NCI-H1694 (cell line): ENCODE measurements around the gene GLI3.

Experiments
- DNase-seq: peaks from one replicate; lab custom pipeline; 2025; lab: John Stamatoyannopoulos, UW

Gene GLI3

DNA sequence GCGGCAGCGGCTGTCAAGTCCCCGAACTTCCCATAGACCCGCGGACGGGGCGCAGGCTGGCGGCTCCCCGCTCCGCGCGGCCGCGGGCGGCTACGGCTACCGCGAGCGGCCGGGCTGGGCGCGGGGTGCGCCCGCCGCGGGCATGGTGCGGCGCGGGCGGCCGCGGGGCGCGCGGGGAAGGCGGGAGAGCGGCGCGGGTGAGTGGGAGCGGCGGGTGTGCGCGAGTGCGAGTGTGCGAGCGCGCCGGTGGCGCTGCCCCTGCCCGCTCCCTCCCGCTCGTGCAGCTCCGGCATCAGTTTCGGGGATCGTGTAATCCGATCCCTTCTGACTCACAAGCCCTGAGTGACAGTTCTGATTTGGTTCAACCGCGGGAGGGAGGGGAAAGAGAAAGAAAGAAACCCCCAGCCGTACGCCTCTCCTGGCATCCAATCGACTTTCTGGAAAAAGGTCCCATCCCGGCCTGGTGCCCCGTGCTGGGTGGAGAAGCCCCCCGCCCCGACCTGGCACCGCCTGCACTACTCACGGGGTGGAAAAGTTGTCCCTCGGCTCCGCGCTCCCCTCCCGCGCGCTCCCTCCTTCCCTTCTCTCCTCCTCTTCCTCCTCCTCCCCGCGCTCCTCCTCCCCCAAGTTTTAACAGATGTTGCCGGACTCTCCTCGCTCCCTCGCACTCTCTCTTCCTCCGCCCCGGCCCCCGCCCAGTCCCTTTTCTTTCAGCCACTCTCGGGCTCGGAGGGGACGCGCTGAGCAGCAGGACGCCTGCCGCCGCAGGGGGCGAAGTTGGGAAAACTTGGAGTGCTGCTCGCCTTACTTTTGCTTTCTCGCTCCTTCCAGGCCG lies at the start of gene GLI3:
Gene GLI3, minus strand, starts transcription at position 234 of the 835 bp plus-strand sequence. CDS start 13,956 bp downstream, outside the sequence.
- no peak for DNase-seq

DNA sequence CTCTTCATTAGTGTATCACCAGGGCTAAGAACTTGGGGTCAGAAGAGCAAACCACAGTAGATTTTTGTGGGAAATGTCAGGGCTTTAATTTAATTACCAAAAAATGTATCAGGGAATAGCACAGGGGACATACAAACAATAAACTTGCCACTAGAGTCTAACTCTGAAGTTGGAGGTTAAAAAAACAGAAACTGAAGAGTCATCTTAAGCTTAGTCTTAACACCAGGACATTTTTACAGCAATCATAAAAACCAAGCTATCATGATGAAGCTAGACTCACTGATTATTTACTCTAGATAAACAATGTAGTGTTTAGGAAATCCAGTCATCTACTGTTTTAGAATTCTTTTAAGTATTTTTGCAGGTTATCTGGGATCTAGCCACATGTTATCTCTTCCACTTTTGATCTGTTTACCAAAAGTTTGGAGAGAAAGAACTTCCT lies 48.4 kb upstream of the GLI3 start:
- no peak for DNase-seq

DNA sequence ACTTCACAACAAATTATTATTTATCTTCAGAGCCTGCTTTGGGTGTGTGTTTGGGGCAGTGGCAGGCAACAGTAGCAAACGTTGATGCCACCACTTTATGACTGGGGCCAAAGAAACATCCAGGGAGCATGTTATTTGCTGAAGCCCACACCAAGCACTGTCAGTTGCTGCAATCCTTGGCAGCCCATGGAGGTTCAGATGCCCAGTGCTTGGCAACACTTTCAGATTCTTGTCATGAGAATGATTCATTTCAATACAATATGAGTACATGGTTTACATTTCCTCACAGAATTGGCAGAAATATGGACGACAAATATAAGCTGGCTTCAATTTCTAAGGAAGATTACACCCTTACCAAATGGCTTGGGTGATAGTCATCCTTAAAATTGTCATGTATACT lies 46.5 kb upstream of the GLI3 start:
- DNase-seq, result no peak

DNA sequence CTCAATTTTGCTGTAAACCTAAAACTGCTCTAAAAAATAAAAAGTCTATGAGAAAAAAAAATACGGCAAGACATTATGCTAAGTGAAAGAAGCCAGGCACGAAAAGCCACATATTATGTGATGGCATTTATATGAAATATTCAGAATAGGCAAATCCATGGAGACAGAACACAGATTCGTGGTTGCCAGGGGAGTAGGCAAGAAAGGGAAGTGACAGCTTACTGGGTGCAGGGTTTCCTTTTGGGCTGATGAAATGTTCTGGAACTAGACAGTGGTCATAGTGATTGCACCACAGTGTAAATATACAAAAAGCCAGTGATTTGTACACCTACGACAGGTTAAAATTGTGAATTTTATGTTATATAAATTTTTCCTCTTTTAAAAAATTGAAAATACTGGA lies 41.3 kb upstream of the GLI3 start:
- no peak for DNase-seq

DNA sequence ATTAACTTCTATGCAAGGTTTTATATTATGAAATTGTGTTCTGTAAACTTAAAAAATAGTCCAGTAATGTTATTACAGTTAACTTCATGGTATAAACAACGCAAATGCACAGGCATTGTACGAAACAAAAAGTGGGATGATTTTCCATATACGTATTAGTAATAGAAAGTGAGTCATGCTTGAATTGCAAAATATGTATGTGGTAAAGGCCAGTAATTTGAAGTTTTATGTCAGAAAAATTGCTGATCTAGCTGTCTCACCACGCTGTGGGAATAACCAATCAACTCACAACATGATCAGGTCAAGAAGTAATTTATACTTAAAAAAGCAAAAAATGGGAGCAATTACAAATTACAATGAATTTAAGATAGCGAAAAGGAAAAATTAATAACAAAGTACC lies 37.0 kb upstream of the GLI3 start:
- DNase-seq, result no peak

DNA sequence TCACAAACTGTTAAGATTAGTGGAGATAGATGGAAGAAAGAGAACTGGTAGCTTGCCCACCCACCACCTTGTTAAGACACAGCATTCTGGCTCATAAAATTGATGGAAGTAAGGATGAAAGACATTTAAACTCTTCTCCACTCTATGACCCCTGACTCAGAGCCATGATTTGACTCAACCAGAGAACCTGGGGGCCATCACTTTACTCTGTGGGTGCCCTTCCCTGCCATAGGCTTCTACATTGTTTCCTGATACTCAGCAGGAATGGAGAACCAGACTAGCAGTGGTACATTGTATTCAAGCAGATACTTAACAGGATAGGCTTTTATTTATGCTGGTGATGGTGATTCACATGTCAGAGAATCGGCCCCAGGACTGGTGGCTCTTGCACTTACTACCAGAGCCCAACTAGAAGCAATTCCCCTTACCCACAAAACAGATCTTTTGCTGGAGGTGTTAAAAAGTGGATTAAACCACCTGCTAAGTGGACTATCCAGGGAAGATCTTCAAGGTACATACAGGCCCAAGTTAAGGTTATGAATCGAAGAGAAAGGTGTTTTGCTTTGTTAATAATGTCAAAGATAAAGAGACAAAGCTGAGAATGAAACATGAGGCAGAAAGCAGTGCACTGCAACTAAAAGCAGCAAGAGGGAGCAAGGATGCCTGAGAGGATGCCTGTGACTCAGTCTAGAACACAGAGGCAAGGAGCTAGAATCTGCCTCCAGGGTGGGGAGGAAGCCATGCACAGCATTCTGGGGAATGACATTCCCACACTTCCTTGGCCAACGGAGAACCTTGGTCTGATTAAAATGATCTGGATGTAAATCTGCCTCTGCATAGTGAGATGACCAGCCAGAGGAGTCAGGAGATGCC lies 36.0 kb upstream of the GLI3 start:
- no peak for DNase-seq

DNA sequence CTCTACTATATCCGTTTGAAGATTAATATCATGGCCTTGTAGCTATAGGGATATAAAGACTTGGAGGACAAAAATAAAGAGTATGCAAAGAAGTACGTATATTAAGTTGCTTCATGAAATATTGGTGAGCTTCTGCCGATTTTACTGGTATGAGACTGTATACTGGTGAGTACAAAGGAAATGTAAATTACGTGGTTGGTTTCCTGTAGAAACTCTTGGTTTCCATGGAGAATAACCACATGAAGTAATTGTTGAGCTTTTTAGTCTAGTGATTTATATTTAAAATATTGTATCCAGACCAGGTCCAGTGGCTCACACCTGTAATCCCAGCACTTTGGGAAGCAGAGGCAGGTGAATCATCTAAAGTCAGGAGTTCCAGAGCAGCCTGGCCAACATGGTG lies 32.2 kb upstream of the GLI3 start:
- no peak for DNase-seq

DNA sequence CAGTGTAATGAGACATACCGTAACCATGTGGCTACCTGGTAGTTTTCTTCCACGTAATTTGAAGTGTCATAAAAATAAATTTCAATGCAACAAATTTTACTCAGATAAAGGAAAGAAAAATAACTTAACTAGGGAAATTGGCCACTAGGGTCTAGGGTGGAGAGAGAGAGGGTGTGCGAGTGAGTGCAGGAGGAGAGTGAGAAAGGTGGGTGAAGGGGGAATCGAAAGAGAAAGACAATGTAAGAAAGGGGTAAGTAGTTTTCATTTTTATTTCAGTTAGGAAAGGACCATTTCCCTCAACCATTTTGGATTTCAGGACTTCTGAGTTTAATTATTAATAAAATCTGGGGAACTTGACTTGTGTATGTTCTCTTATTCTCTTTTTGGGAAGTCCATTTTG lies 27.7 kb upstream of the GLI3 start:
- DNase-seq, result no peak

DNA sequence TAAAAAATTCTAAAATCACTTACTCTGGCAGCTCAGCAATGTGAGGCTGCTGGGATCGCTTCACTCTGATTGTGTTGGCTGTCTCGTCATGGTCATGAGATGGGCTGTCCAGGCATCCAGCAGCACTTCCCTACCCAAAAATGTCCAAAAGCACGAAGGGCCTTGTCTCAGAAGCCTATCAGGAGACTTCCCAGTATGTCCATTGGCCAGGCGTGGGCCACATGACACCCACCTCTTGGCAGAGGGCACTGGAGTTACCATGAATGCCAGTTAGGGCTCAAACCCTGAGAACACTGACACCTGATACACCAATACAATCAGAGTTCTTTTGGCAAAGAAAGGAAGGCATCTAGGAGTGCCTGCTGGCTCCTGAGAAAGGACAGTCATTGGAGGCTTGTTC lies 27.0 kb upstream of the GLI3 start:
- DNase-seq, result no peak

DNA sequence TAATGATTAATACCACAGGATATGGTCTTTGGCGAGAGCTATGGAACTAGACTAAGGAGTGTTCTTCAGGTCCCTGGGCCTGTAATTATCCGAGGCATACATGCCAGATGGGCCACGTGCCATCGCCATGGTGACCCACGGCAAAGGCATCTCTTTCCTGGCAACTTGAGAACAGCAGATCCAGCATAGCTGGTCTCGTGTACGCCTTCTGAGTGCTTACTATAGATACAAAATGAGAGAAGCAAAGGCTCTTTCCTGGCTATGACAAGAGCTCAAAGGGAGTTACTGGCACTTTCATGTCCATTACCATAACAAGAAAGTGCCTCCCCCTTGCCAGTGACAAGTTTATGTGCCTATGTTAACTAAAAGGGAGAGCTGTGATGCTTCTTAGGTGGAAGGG lies 26.0 kb upstream of the GLI3 start:
- DNase-seq, result no peak

DNA sequence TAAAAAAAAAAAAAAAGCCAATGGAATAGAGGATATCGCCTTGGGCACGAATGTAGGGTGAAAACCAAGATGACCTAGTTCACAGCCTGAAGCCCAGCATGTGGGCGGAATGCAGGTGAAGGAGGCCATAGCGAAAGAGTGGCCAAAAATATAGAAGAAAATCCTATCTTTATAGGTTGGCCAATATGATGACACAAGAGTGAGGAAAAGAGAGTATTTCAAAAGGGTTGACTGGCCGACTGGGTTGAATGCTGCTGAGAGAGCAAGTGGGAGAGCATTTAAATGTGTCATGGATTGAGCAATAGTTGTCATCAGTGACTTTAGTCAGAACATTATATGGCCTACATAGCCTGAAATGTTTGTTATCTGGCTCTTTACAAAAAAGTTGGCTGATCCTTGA lies 17.2 kb upstream of the GLI3 start:
- DNase-seq, result no peak

DNA sequence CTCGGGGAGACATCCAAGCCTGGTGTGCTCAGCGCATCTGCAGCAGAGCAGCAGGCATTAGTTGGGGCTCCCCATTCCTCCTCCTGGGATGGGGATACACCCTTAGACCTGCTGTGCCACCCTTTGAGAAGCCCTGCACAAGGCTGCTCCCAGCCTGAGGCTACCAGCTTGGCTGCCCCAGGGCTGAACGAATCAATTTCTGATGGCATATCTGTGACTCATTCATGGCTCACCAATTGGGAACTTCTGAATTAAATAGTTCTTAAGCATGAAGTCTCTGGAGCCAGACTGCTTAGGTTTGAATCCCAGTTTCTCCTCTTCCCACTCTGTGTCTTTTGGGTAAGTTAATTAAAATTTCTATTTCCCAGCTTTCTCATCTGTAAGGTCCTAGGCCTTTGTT lies 16.3 kb upstream of the GLI3 start:
- DNase-seq, result no peak

DNA sequence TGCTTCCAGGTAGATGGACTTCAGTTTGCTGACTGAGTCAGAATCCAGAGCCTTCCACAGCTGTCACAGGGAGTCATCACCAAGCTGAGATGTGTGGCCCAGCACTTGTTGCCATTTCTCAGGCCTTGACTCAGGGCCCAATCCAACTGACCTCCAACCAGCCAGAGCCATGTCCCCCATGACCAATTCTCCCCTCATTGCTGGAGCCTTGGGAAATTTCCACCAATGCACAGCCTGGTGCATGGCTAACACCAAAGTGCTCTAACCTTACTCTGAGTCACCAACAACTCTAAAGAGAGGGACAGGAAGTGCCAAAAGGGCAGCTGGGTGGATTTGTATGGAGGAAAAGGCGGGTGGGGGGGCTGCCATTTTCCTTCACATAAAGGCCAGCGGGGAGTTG lies 13.4 kb upstream of the GLI3 start:
- no peak for DNase-seq

DNA sequence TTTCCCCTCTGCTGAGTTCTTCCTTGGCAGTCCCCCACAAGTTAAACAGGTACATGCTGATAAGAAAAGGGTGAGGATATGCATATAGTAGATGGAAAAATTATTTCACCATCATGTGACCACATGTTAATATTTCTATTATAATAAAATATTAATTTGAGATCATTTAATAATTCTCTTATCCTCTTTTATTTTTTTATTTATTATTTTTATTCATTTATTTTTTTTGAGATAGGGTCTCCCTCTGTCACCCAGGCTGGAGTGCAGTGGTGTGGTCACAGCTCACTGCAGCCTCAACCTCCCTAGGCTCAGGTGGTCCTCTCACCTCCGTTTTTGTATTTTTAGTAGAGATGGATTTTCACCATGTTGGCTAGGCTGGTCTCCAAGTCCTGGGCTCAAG lies 11.6 kb upstream of the GLI3 start:
- DNase-seq, result no peak

DNA sequence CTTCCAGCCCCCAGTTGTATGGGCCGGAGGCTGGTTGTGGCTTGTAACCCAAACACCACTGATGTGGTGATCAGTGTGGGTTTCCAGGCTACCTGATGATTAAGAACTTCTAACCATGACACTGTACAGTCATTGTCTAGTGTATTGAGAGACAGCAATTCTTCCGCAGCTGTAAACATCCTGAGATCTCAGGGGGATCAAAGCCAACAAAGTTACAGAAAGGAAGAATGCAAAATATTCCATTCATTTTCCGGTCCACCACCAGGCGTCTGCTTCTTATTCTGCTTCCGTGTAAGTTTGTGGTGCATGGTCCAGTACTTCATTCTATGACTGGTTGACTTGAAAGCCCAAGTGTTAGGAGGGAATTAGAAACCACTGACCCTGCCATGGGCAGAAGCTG lies 10.3 kb upstream of the GLI3 start:
- no peak for DNase-seq

DNA sequence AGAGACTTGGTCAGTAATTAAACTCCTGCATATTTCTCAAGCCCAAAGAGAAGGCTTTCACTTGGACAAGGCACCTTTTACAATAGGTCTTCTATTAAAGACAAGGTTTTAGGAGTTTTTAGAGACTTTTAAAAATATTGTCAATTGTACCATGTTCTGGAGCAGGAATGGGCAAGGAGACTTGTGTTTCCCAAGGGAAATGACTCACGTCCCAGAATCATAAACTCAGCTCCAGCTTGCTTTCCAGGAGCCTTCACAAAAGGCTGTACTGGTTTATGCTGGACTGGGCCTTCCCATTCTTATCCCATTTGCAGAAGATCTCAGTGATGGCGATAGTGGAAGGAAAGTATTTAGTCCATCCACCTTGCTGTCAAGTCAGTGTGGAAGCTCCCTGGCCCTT lies 7.8 kb upstream of the GLI3 start:
- no peak for DNase-seq

DNA sequence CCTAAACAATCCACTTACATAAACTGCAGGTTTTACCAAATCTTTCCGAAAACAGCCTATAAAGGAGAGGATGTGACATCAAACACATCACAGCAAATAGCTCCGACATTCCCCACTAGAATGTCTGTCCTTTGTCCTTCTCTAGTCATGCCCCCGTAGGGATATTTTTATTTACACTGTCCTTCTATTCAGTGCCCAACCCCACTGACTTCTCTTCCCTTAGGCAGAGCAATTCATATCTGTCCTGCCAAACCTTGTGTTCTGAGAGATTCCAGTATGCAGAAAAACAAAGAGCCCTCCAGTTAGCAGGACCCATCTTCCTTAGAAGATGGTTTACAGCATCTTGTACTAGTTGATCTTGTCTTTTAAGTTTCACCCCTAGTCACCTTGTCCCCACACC lies 5.4 kb upstream of the GLI3 start:
- no peak for DNase-seq

DNA sequence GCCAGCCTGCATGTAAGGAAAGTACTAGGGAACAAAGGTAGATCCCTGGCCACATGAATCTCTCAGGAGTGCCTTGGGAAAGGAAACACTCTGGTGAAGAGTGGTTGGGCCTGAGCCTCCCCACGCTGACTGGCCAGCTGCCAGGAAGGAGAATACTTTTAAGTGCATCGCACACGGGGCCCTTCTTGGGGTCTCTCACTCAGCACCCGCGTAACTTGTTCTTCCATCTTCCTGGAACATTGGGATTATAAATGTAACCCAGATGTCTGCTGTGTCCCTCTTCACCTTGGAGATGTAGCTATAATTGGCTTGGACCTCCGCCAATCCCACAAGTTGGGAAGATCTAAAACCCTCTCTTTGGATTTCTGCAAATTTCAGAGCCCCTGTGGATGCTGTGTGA lies 4.4 kb upstream of the GLI3 start:
- no peak for DNase-seq

DNA sequence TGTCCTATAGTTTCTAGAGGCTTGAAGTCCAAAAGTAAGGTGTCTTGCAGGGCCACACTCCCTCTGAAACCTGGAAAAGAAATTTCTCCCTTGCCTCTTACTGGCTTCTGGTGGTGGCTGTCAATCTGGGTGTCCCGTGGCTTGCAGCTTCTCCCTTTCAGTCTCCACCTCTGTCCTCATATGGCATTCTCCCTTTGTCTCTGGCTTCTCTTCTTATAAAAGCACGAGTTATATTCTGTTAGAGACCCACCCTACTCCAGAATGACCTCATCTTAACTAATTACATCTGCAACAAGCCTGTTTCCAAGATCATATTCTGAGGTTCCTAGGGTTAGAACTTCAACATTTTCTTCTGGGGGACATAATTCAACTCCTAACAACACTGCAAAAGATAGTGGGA lies 3.4 kb upstream of the GLI3 start:
- no peak for DNase-seq

DNA sequence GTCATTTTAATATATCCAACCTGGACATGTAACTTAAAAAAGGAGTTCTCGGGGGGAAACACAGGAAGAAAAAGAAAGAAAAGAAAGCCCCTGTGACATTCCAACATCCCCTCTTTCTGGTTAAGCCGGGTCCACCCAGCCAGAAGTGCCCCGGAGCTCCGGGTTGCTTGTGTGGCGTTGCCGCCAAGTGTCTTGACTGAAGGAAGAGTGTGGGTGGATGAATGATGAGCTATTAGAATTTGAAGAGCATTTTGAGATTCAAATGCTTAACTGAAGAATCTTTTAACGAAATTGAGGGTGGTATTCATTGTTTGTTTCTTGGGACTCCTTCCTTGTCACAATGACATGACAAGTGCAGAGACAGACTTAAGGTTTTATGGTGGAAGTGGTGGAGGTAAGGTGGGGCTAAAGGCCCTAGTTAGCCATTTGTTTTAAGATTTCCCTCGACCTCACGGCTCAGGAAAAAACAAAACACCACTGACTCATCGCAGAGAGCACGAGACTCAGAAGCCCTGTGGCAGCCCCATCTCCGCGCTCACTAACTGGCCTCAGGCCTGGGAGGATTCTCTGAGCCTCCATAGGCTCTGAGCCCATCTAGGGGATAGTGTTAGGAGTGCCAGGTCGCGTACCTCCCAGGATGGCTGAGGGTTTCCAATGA lies 1.8 kb upstream of the GLI3 start:
- no peak for DNase-seq

DNA sequence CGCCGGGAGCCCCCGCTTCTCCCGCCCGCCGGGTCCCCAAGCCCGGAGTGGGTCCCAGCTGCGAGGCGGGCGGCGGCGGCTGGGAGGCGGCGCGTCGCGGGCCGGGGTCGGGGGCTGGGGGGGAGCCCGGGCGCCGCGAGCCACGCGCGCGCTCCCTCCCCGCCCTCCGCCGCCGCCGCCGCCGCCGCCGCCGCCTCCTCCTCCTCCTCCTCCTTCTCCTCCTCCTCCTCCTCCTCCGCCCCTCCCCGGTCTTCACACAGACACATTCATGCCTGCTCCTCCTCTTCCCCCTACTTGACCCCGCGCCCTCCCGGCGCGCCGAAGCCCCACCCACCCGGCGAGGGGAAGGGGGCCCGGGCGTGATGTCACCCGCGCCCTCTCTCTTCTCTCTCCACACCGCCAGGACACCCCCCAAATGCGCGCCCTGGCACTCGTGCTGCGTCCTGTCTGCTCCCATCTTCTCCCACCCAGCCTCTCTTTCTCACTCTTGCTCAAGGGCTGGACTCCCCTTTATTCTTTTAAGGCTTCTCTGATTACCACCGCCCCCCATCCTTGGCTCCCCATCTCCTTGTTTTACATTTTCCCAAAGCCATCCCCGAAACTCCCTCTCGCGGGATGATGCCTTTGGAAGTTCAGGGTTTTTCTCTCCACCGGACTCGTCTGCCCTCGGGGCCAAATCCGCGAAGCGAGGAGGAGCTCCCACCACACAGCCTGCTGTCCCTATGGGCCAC lies 967 bp upstream of the GLI3 start:
- DNase-seq, result no peak
